WTC11 (cell line): Measurements from ENCODE around the gene ZNF333. TPM values are rescaled to one million over a fixed set of nuclear protein-coding genes. Genes with fewer than 3 reads are reported as not detected.

Experiments used
- ATAC-seq: fragments of 200-7000 bp; cut with Tn5 transposase; 2 replicates; pipeline ENCODE4 v1.10.0; 2021; ENCODE audit warnings: mild to moderate bottlenecking, moderate library complexity
- CTCF ChIA-PET: fragments of 300-600 bp; sonication (Branson Sonifier 250); formaldehyde crosslinking; loops from one replicate; lab custom pipeline; 2021; ENCODE audit warnings: antibody characterized with exemption; lab: Charles Lee
- POLR2A ChIA-PET: fragments of 350-600 bp; sonication (Branson Sonifier 250); formaldehyde crosslinking; loops from one replicate; lab custom pipeline; 2021; ENCODE audit warnings: antibody characterized with exemption; lab: Charles Lee
- DNase-seq: peaks from one replicate; pipeline ENCODE4 v3.0.0; 2021; ENCODE audit warnings: low spot score
- H3K27ac Mint-ChIP-seq: 2 replicates; pipeline ENCODE4 v1.8.0; 2021; ENCODE audit warnings: mixed read lengths
- H3K27me3 Mint-ChIP-seq: 2 replicates; pipeline ENCODE4 v1.8.0; 2021; ENCODE audit warnings: low read depth, mild to moderate bottlenecking, moderate library complexity, mixed read lengths
- H3K36me3 Mint-ChIP-seq: 2 replicates; pipeline ENCODE4 v1.8.0; 2021; ENCODE audit warnings: mixed read lengths
- H3K4me1 Mint-ChIP-seq: 2 replicates; pipeline ENCODE4 v1.8.0; 2022; ENCODE audit warnings: mixed read lengths
- H3K4me3 Mint-ChIP-seq: 2 replicates; pipeline ENCODE4 v1.8.0; 2021; ENCODE audit warnings: mild to moderate bottlenecking, moderate library complexity, mixed read lengths
- H3K9me3 Mint-ChIP-seq: 2 replicates; pipeline ENCODE4 v1.8.0; 2021; ENCODE audit warnings: mixed read lengths
- ATF2 ChIP-seq: sonication (generic); formaldehyde crosslinking; IDR thresholded peaks from 2 replicates; pipeline ENCODE4 v1.8.1; 2022; ENCODE audit warnings: low read depth, missing genetic modification reagents, borderline replicate concordance
- ATF3 ChIP-seq: sonication (generic); formaldehyde crosslinking; conservative IDR thresholded peaks from 2 replicates; pipeline ENCODE4 v1.8.1; 2022; ENCODE audit warnings: mild to moderate bottlenecking, missing genetic modification reagents
- CREM ChIP-seq: sonication (generic); formaldehyde crosslinking; IDR thresholded peaks from 2 replicates; pipeline ENCODE4 v1.8.1; 2022; ENCODE audit warnings: mild to moderate bottlenecking, missing genetic modification reagents, moderate library complexity
- CTCF ChIP-seq: fragments of 200-600 bp; IDR thresholded peaks from 2 replicates; pipeline ENCODE4 v1.8.0; 2022; ENCODE audit warnings: antibody characterized with exemption
- EMX1 ChIP-seq: fragments of 250-450 bp; sonication (Bioruptor Pico); IDR thresholded peaks from 2 replicates; pipeline ENCODE4 v1.8.0; 2021; ENCODE audit warnings: mild to moderate bottlenecking
- ERG ChIP-seq: fragments of 250-450 bp; sonication (Bioruptor Pico); IDR thresholded peaks from 2 replicates; pipeline ENCODE4 v1.8.0; 2021; ENCODE audit warnings: mild to moderate bottlenecking
- JUN ChIP-seq: sonication (generic); formaldehyde crosslinking; IDR thresholded peaks from 2 replicates; pipeline ENCODE4 v1.8.0; 2023; ENCODE audit warnings: mild to moderate bottlenecking, missing genetic modification reagents
- KAT7 ChIP-seq: sonication (generic); formaldehyde crosslinking; IDR thresholded peaks from 2 replicates; pipeline ENCODE4 v1.8.1; 2023; ENCODE audit warnings: missing genetic modification reagents, mild to moderate bottlenecking, borderline replicate concordance
- NR3C1 ChIP-seq: sonication (generic); formaldehyde crosslinking; conservative IDR thresholded peaks from 2 replicates; pipeline ENCODE4 v1.8.1; 2023; ENCODE audit warnings: low read depth, mild to moderate bottlenecking, missing genetic modification reagents
- SMAD4 ChIP-seq: sonication (generic); formaldehyde crosslinking; IDR thresholded peaks from 2 replicates; pipeline ENCODE4 v1.8.0; 2022; ENCODE audit warnings: mild to moderate bottlenecking, missing genetic modification reagents
- TCF7 ChIP-seq: sonication (generic); formaldehyde crosslinking; IDR thresholded peaks from 2 replicates; pipeline ENCODE4 v1.8.0; 2022; ENCODE audit warnings: mild to moderate bottlenecking, low read depth, missing genetic modification reagents, moderate library complexity
- ZBTB21 ChIP-seq: sonication (generic); formaldehyde crosslinking; IDR thresholded peaks from 2 replicates; pipeline ENCODE4 v1.8.1; 2023; ENCODE audit warnings: mild to moderate bottlenecking, missing genetic modification reagents, borderline replicate concordance
- ZNF121 ChIP-seq: sonication (generic); formaldehyde crosslinking; IDR thresholded peaks from 2 replicates; pipeline ENCODE4 v1.8.0; 2023; ENCODE audit warnings: missing genetic modification reagents
- ZNF138 ChIP-seq: sonication (generic); formaldehyde crosslinking; conservative IDR thresholded peaks from 2 replicates; pipeline ENCODE4 v1.8.1; 2022; ENCODE audit warnings: mild to moderate bottlenecking, moderate library complexity, missing genetic modification reagents
- ZNF219 ChIP-seq: sonication (generic); formaldehyde crosslinking; IDR thresholded peaks from 2 replicates; pipeline ENCODE4 v1.8.0; 2023; ENCODE audit warnings: missing genetic modification reagents, mild to moderate bottlenecking, borderline replicate concordance
- ZNF232 ChIP-seq: sonication (generic); formaldehyde crosslinking; IDR thresholded peaks from 2 replicates; pipeline ENCODE4 v1.8.0; 2022; ENCODE audit warnings: mild to moderate bottlenecking, missing genetic modification reagents
- ZNF423 ChIP-seq: fragments of 250-450 bp; sonication (Bioruptor Pico); IDR thresholded peaks from 2 replicates; pipeline ENCODE4 v2.1.2; 2022; ENCODE audit warnings: mild to moderate bottlenecking, moderate library complexity
- total RNA-seq: library from RNA; stranded (reverse); gene quantifications from 3 replicates; pipeline ENCODE4 v1.2.3, GENCODE V29; 2021
- TF ChIP-seq, protein P1 (sequence below): sonication (generic); formaldehyde crosslinking; conservative IDR thresholded peaks from 2 replicates; pipeline ENCODE4 v1.8.1; 2023; ENCODE audit warnings: mild to moderate bottlenecking, low read depth, missing genetic modification reagents, moderate library complexity
- TF ChIP-seq, protein P2 (sequence below): sonication (generic); formaldehyde crosslinking; IDR thresholded peaks from 2 replicates; pipeline ENCODE4 v1.8.1; 2023; ENCODE audit warnings: mild to moderate bottlenecking, moderate library complexity, missing genetic modification reagents
- TF ChIP-seq, protein P3 (sequence below): sonication (generic); formaldehyde crosslinking; IDR thresholded peaks from 2 replicates; pipeline ENCODE4 v1.8.1; 2023; ENCODE audit warnings: mild to moderate bottlenecking, missing genetic modification reagents, borderline replicate concordance
- TF ChIP-seq, protein P4 (sequence below): fragments of 250-450 bp; sonication (Bioruptor Pico); conservative IDR thresholded peaks from 2 replicates; pipeline ENCODE4 v1.9.0; 2021; ENCODE audit warnings: mild to moderate bottlenecking

Gene ZNF333
- total RNA-seq, 1 experiment from 2014 or later = 16.2 TPM

- H3K27ac Mint-ChIP-seq = no peak overlapping the region
- no peaks in the 10 kb centered on the region for H3K27me3 Mint-ChIP-seq
- POLR2A ChIA-PET = no interaction called here
- DNase-seq (no peak), ATAC-seq (no peak)
- no peaks in the 10 kb centered on the region for H3K4me1 Mint-ChIP-seq
- H3K4me3 Mint-ChIP-seq = no peak overlapping the region
- TF ChIP-seq TCF7 (CRISPR knock-in tag) (no peak), ZNF423 (CRISPR knock-in tag) (no peak), ZBTB21 (no peak), KAT7 (CRISPR knock-in tag) (no peak), SMAD4 (CRISPR knock-in tag) (no peak), ZNF232 (CRISPR knock-in tag) (no peak), ZNF219 (CRISPR knock-in tag) (no peak), EMX1 (CRISPR knock-in tag) (no peak), ZNF121 (no peak), ERG (CRISPR knock-in tag) (no peak), NR3C1 (no peak)
- TF ChIP-seq, protein P1, sequence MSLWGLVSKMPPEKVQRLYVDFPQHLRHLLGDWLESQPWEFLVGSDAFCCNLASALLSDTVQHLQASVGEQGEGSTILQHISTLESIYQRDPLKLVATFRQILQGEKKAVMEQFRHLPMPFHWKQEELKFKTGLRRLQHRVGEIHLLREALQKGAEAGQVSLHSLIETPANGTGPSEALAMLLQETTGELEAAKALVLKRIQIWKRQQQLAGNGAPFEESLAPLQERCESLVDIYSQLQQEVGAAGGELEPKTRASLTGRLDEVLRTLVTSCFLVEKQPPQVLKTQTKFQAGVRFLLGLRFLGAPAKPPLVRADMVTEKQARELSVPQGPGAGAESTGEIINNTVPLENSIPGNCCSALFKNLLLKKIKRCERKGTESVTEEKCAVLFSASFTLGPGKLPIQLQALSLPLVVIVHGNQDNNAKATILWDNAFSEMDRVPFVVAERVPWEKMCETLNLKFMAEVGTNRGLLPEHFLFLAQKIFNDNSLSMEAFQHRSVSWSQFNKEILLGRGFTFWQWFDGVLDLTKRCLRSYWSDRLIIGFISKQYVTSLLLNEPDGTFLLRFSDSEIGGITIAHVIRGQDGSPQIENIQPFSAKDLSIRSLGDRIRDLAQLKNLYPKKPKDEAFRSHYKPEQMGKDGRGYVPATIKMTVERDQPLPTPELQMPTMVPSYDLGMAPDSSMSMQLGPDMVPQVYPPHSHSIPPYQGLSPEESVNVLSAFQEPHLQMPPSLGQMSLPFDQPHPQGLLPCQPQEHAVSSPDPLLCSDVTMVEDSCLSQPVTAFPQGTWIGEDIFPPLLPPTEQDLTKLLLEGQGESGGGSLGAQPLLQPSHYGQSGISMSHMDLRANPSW (CRISPR knock-in tag) = no peak
- TF ChIP-seq, protein P2, sequence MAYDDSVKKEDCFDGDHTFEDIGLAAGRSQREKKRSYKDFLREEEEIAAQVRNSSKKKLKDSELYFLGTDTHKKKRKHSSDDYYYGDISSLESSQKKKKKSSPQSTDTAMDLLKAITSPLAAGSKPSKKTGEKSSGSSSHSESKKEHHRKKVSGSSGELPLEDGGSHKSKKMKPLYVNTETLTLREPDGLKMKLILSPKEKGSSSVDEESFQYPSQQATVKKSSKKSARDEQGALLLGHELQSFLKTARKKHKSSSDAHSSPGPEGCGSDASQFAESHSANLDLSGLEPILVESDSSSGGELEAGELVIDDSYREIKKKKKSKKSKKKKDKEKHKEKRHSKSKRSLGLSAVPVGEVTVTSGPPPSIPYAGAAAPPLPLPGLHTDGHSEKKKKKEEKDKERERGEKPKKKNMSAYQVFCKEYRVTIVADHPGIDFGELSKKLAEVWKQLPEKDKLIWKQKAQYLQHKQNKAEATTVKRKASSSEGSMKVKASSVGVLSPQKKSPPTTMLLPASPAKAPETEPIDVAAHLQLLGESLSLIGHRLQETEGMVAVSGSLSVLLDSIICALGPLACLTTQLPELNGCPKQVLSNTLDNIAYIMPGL (CRISPR knock-in tag) = no peak
- CTCF ChIA-PET = no interaction called here
- peaks cover 79% of the 10 kb centered on the region for H3K36me3 Mint-ChIP-seq
- peaks cover 16% of the 10 kb centered on the region for H3K9me3 Mint-ChIP-seq
Measured at GRCh38 chr19:14703833-14704232, 14.0 kb downstream of the ZNF333 start.

GRCh38 chr19:14704450-14704849 is 14.6 kb downstream of the ZNF333 start:
- H3K9me3 Mint-ChIP-seq = peaks cover 16% of the 10 kb centered on the region
- H3K27ac Mint-ChIP-seq = no peak overlapping the region
- ChIA-PET POLR2A (no interaction called here), CTCF (no interaction called here)
- no peak overlapping the region for H3K4me3 Mint-ChIP-seq
- DNase-seq (no peak), ATAC-seq (no peak)
- no peaks in the 10 kb centered on the region for H3K4me1 Mint-ChIP-seq
- peaks cover 80% of the 10 kb centered on the region for H3K36me3 Mint-ChIP-seq
- no peaks in the 10 kb centered on the region for H3K27me3 Mint-ChIP-seq
- TF ChIP-seq ATF3 (CRISPR knock-in tag) (no peak), EMX1 (CRISPR knock-in tag) (no peak), ATF2 (CRISPR knock-in tag) (no peak), CTCF (no peak), ZNF138 (CRISPR knock-in tag) (no peak), CREM (no peak), JUN (no peak)
- TF ChIP-seq, protein P3, sequence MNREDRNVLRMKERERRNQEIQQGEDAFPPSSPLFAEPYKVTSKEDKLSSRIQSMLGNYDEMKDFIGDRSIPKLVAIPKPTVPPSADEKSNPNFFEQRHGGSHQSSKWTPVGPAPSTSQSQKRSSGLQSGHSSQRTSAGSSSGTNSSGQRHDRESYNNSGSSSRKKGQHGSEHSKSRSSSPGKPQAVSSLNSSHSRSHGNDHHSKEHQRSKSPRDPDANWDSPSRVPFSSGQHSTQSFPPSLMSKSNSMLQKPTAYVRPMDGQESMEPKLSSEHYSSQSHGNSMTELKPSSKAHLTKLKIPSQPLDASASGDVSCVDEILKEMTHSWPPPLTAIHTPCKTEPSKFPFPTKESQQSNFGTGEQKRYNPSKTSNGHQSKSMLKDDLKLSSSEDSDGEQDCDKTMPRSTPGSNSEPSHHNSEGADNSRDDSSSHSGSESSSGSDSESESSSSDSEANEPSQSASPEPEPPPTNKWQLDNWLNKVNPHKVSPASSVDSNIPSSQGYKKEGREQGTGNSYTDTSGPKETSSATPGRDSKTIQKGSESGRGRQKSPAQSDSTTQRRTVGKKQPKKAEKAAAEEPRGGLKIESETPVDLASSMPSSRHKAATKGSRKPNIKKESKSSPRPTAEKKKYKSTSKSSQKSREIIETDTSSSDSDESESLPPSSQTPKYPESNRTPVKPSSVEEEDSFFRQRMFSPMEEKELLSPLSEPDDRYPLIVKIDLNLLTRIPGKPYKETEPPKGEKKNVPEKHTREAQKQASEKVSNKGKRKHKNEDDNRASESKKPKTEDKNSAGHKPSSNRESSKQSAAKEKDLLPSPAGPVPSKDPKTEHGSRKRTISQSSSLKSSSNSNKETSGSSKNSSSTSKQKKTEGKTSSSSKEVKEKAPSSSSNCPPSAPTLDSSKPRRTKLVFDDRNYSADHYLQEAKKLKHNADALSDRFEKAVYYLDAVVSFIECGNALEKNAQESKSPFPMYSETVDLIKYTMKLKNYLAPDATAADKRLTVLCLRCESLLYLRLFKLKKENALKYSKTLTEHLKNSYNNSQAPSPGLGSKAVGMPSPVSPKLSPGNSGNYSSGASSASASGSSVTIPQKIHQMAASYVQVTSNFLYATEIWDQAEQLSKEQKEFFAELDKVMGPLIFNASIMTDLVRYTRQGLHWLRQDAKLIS (CRISPR knock-in tag) = no peak
- TF ChIP-seq, protein P4, sequence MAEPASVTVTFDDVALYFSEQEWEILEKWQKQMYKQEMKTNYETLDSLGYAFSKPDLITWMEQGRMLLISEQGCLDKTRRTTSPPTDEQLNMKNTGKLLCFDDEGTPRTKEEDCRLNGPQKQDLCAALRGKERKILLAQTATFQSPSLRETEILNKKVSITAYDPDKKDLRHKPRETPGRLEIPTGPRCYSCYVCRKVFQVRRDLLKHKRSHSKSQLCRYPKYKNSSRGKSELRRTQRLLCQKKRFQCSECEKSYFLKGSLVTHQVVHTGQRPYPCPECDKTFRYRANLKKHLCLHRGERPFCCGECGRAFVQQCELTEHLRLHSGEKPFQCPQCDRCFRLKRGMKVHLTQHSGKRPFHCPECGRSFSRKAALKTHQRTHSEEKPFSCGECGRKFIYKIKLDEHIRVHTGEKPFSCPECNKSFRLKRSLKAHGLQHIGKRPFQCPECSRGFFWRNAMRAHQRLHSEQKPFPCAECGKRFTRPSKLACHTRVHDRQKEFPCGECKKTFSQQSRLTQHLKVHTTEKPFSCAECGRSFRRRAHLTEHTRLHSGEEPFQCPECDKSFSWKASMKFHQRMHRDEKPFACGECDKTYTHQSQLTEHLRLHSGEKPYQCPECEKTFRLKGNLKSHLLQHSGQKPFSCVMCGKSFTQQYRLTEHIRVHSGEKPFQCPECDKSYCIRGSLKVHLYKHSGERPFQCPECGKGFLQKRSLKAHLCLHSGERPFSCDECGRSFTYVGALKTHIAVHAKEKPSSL = no peak
